ENCODE results near the gene DAP. TPM values are rescaled to one million over a fixed set of nuclear protein-coding genes. Genes with fewer than 3 reads are reported as not detected.
"Not testable (repeated sequence)": the region's sequence is repeated elsewhere in the genome, so short reads cannot be mapped to it uniquely, and the experiment has no call there.

The DAP gene
- total RNA-seq, 1 donor from 2014 or later, result 22.9 TPM

DNA sequence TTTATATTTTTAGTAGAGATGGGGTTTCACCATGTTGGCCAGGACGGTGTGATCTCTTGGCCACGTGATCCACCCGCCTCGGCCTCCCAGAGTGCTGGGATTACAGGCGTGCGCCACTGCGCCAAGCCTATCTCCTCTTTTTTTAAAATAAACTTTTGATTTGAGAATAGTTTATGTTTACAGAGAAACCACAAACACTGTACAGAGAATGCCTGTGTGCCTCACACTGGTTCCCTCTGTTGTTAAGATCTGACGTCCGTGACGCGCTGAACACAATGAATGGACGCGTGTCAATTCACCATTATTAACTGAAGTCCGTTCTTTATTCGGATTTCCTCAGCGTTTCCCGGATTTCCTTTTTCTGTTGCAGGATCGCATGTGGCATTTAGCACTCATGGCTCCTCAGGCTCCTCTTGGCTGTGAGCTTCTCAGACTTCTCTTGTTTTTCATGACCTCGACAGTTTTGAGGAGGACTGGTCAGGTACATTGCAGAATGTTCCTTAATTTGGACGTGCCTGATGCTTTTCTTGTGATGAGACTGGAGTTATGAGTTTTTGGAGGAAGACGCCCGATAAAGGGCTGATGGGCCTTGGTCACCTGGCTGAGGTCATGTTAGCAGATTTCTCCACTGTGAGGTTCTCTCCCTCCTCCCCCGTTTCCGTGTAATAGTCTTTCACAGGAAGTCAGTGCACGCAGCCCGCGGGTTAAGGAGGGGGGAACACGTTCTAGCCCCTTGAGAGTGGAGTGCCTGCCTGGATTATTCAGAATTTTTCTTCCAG, 127.6 kb downstream of the DAP start:
- intact Hi-C loops (cut with micrococcal nuclease), result no loop called here
- no peak for DNase-seq
- peaks cover 13% of the 10 kb centered on the region for H3K4me1 ChIP-seq

DNA sequence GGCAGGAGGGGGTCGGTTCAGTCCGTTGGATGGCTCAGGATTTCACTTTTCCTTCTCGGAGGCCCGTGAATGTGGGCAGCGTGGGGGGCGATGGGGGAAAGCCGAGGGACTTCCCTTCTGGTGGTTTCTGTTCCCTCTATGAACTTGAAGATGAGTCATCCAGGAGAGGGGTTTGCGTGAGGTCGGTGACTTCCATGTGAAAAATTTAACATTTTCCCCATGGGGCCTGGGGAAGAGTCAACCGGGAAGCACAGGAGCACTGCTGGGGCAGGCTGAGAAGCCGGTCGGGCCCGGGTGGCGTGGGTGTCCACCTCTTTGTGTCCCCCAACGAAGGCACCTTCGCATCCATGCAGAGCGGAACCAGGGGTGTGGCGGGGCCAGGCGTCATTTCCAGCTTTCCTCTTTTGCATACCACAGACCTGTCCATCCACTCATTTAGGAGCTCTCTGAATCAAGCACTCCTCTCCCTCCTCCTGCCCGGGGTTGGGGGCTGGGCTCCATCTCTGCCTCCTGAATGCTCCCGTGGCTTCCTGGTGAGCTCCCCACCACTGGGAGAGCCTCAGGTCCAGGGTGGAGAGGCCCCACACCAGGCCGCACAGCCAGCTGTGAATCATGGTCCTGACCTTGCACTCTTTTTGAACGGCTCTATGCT, 128.8 kb downstream of the DAP start:
- Histone ChIP-seq H3K36me3 (no peaks in the 10 kb centered on the region), H3K27me3 (ENCODE audit: low read depth) (no peaks in the 10 kb centered on the region), H3K4me3 (no peak overlapping the region), H3K4me1 (peaks cover 25% of the 10 kb centered on the region), H3K27ac (replicated peaks) (no peak overlapping the region), H3K9me3 (replicated peaks) (no peaks in the 10 kb centered on the region)
- intact Hi-C loops (cut with micrococcal nuclease), result no loop called here
- no peak for DNase-seq
- TF ChIP-seq, protein P1, sequence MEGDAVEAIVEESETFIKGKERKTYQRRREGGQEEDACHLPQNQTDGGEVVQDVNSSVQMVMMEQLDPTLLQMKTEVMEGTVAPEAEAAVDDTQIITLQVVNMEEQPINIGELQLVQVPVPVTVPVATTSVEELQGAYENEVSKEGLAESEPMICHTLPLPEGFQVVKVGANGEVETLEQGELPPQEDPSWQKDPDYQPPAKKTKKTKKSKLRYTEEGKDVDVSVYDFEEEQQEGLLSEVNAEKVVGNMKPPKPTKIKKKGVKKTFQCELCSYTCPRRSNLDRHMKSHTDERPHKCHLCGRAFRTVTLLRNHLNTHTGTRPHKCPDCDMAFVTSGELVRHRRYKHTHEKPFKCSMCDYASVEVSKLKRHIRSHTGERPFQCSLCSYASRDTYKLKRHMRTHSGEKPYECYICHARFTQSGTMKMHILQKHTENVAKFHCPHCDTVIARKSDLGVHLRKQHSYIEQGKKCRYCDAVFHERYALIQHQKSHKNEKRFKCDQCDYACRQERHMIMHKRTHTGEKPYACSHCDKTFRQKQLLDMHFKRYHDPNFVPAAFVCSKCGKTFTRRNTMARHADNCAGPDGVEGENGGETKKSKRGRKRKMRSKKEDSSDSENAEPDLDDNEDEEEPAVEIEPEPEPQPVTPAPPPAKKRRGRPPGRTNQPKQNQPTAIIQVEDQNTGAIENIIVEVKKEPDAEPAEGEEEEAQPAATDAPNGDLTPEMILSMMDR (IDR thresholded peaks at IDR 0.05; ENCODE audit: borderline replicate concordance), result no peak

More for the DNA sequence above, 127.6 kb downstream of the DAP start:
- Histone ChIP-seq H3K4me3 (no peak overlapping the region), H3K27me3 (ENCODE audit: low read depth) (no peaks in the 10 kb centered on the region), H3K36me3 (peaks cover 4% of the 10 kb centered on the region), H3K9me3 (replicated peaks) (no peaks in the 10 kb centered on the region), H3K27ac (replicated peaks) (no peak overlapping the region)
- TF ChIP-seq, protein P1 (IDR thresholded peaks at IDR 0.05; ENCODE audit: borderline replicate concordance), result no peak

DNA sequence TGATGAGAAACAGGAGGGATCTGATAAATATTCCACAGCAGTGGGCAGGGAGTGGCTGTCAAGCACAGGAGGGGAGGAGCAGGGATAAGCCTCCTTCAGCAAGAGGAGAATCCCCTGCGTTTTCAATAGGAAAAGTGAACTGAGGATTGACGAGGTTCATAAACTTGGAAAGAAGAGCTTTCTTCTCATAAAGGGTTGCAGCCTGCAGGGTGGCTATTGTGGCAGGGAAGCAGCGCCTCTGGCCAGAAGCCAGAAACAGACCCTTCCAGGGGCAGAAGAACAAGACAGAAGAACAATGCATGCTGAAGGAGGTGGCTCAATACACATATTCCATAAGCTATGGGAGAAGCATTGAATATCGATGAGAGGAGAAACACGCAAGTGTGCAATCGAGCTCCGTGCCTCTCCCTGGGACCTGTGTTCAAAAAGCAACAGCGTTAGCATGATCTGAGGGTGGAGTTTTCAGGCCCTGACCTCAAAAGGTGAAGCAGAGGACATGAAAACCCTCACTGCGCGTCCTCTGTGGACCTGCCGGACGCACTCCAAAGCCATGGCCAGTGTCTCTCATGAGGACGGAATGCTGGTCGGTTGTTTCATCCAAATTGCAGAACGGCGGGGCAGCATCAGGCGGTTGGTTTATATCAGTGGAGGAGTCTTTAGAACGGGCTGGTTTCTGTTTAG, 129.6 kb downstream of the DAP start:
- H3K4me1 ChIP-seq, result peaks cover 33% of the 10 kb centered on the region

DNA sequence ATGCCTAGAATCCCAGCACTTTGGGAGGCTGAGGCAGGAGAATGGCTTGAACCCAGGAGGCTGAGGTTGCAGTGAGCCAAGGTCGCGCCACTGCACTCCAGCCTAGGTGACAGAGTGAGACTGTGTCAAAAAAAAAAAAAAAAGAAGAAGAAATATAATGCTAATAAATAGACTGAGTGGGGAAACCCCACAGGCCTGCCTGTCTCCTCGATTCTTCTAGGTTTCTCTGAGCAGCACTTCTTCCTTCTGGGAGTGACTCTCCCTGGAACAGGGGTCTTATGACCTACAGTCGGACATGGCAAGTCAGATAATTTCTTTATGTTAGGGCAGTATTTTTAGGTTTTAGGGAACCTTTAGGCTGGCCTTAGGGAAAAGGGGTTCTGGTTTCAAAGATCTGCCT, 130.3 kb downstream of the DAP start:
- H3K27ac ChIP-seq (replicated peaks); DNase-seq; intact Hi-C loops (cut with micrococcal nuclease); H3K27me3 ChIP-seq (ENCODE audit: low read depth); H3K36me3 ChIP-seq; H3K4me3 ChIP-seq; H3K9me3 ChIP-seq (replicated peaks): not testable (repeated sequence)
- peaks cover 38% of the 10 kb centered on the region for H3K4me1 ChIP-seq

More for the DNA sequence above, 129.6 kb downstream of the DAP start:
- H3K4me3 ChIP-seq, result no peak overlapping the region
- no peak overlapping the region for H3K27ac ChIP-seq (replicated peaks)
- DNase-seq, result no peak
- no peaks in the 10 kb centered on the region for H3K27me3 ChIP-seq (ENCODE audit: low read depth)
- TF ChIP-seq, protein P1 (IDR thresholded peaks at IDR 0.05; ENCODE audit: borderline replicate concordance), result no peak
- no peaks in the 10 kb centered on the region for H3K36me3 ChIP-seq
- intact Hi-C loops (cut with micrococcal nuclease), result no loop called here
- H3K9me3 ChIP-seq (replicated peaks), result no peaks in the 10 kb centered on the region

DNA sequence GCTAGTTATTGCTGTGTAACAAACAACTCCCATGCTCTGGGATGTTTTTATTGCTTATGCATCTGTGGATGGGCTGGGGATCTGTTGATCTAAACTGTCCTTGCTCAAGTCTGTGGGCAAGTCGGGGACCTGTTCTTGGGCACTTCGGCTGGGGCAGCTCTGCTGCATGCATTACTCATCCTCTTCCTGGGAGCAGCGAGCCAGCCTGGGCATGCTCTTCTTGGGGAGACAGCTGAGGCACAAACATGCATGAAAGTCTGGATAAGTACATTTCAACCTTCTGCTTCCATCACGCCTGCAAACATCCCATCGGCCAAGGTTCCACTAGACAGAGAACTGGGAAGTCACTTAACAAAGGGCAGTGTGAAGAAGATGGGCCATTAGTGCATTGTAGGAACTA, 130.9 kb downstream of the DAP start:
- peaks cover 44% of the 10 kb centered on the region for H3K4me1 ChIP-seq
- DNase-seq, result no peak
- no peak overlapping the region for H3K27ac ChIP-seq (replicated peaks)
- H3K27me3 ChIP-seq (ENCODE audit: low read depth), result no peaks in the 10 kb centered on the region
- no peak overlapping the region for H3K4me3 ChIP-seq
- H3K36me3 ChIP-seq, result no peaks in the 10 kb centered on the region
- TF ChIP-seq, protein P1 (IDR thresholded peaks at IDR 0.05; ENCODE audit: borderline replicate concordance), result no peak
- no peaks in the 10 kb centered on the region for H3K9me3 ChIP-seq (replicated peaks)
- intact Hi-C loops (cut with micrococcal nuclease), result no loop called here

All from left ventricle myocardium inferior (tissue), 1 donor.